Activated CD4-positive, alpha-beta T cell treated with anti-CD3 and anti-CD28 coated beads for 24 hours (primary cell): ENCODE data around the gene SLC39A6.

ENCODE experiments used
- DNase-seq, 2 donors: peaks; one replicate each; pipeline ENCODE4 v3.0.0-alpha.2; 2020; ENCODE audit warnings: low read depth in 2 of 2

The SLC39A6 gene

DNA sequence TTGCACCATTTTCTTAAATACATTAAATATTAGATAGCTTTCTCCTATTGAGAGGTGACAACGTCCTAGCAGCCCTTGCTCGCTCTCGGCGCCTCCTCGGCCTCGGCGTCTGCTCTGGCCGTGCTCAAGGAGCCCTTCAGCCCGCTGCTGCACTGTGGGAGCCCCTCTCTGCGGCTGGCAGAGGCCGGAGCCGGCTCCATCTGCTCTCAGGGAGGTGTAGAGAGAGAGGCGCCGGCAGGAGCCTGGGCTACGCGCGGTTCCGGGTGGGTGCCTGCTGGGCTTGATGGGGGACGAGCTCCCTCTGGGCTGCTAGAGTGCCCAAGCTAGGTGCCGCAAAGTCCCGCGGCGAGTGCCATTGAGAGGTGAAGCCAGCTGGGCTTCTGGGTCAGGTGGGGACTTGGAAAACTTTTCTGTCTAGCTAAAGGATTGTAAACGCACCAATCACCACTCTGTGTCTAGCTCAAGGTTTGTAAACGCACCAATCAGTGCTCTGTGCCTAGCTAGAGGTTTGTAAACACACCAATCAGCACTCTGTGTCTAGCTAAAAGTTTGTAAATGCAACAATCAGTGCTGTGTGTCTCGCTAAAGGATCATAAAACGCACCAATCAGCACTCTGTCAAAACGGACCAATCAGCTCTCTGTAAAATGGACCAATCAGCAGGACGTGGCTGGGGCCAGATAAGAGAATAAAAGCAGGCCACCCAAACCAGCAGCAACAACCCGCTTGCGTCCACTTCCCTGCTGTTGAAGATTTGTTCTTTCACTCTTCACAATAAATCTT lies 64.9 kb downstream of the SLC39A6 start:
- no peak for DNase-seq

DNA sequence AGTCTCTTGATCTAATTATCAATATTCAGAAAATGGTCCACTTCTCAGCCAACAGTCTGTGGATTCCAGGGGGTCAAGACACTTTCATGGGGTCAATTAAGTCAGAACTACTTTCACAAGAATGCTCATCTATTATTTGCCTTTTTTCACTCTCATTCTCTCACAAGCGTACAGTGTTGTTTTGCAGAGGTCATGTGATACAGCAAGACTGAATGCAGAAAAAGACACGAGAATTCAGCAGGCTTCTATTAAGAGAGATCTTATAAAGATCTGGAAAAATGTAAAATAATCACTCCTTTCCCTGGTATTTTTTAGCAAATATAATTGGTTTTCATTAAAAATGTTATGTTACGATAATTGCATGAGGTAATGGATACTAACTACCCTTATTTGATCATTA lies 70.5 kb downstream of the SLC39A6 start:
- no peak for DNase-seq
